LNCAP (cell line): ENCODE results near the gene MDM2.

Experiments used
- CTCF ChIP-seq: fragments of 450-650 bp; IDR thresholded peaks from 2 replicates; pipeline ENCODE4 v1.5.1; 2017; ENCODE audit warnings: mild to moderate bottlenecking

MDM2 gene

GRCh38 chr12:68890701-68891113 lies 82.7 kb downstream of the MDM2 start:
- TF ChIP-seq CTCF: no peak

- TF ChIP-seq CTCF: no peak
Observed at GRCh38 chr12:68891141-68891540, 83.2 kb downstream of the MDM2 start.

- no peak for TF ChIP-seq CTCF
Observed at GRCh38 chr12:68893201-68893600, 85.2 kb downstream of the MDM2 start.

GRCh38 chr12:68893741-68894140 lies 85.8 kb downstream of the MDM2 start:
- no peak for TF ChIP-seq CTCF

GRCh38 chr12:68894276-68894855 lies 86.4 kb downstream of the MDM2 start:
- TF ChIP-seq CTCF: no peak

- no peak for TF ChIP-seq CTCF
Observed at GRCh38 chr12:68896881-68897540, 89.0 kb downstream of the MDM2 start.

- peak; percentile 78 for TF ChIP-seq CTCF
Observed at GRCh38 chr12:68899251-68899771, 91.3 kb downstream of the MDM2 start.
